ENCODE data around the gene HRAS.

DNA sequence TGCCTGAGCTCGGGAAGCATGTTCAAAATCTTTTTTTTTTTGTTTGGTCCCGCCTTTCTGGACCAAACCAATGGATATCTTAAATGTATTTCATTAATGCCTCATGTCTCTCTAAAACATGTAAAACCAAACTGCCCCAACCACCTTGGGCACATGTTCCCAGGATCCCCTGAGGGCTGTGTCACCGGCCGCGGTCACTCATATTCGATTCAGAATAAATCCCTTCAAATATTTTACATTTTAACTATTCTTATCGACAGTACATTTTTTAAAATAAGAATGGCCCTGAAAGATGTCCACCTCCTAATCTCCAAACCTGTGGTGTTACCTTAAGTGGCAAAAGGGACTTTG, 30.4 kb downstream of the HRAS start:
- TF ChIP-seq, protein P1, sequence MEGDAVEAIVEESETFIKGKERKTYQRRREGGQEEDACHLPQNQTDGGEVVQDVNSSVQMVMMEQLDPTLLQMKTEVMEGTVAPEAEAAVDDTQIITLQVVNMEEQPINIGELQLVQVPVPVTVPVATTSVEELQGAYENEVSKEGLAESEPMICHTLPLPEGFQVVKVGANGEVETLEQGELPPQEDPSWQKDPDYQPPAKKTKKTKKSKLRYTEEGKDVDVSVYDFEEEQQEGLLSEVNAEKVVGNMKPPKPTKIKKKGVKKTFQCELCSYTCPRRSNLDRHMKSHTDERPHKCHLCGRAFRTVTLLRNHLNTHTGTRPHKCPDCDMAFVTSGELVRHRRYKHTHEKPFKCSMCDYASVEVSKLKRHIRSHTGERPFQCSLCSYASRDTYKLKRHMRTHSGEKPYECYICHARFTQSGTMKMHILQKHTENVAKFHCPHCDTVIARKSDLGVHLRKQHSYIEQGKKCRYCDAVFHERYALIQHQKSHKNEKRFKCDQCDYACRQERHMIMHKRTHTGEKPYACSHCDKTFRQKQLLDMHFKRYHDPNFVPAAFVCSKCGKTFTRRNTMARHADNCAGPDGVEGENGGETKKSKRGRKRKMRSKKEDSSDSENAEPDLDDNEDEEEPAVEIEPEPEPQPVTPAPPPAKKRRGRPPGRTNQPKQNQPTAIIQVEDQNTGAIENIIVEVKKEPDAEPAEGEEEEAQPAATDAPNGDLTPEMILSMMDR (IDR thresholded peaks at IDR 0.05), result no peak
- TF ChIP-seq POLR2A (IDR thresholded peaks at IDR 0.05), result no peak
